ENCODE data around the gene PRDM16.

PRDM16 gene

DNA sequence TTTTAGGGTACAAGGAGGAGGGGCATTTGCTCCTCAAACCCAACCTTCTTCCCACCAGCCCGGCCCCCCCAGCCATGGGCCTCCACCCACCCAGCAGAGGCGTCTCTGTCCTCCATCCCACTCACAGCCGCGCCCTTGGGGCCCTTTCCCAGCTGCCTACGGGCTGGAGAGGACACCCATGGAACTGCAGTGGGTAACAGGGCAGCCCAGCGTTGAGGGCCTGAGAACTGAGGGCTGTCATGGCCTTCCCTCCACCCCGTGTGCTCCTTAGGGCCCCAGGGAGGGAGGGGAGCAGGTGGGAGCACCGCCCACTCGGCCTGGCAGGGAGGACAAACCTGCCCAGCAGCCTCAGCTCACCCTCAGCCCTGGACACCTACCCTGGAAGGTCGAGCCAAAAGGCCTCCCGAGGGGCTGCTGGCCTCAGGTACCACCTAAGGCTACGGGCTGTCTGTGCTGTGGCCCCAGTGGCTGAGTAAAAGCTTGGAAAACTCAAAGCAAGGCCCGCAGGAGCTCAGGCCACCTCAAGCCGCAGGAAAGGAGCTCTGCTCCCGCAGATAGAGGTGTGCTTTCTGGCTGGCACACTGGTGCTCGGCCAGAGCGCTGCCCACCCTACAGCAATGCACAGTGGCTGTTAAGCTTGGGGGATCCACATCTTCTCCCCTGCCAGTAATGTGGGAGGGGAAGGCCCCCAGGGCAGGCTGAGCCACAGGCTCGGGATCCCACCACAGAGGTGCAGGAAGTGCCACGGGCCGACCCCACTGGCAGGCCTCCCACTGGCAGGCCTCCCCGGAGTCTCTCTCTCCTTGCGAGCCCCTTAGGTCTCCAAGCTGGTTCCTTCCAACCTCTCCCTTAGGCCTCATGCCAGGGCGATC is 383.2 kb downstream of the PRDM16 start:
- Histone ChIP-seq H3K9me3 (ENCODE audit: control insufficient read depth in 2 of 2, low read length in 2 of 2) (no peaks in the 10 kb centered on the region), H3K4me3 (ENCODE audit: low read length in 2 of 2) (no peak overlapping the region), H3K4me1 (ENCODE audit: control insufficient read depth in 2 of 2, insufficient read depth in 2 of 2, low read length in 2 of 2) (peaks cover 28 to 31% of the 10 kb centered on the region in 2 donors), H3K9ac (ENCODE audit: low read depth in 1 of 2, low read length in 2 of 2) (no peak overlapping the region), H3K27ac (ENCODE audit: low read depth in 2 of 2, low read length in 2 of 2) (no peak overlapping the region), H3K27me3 (ENCODE audit: control insufficient read depth in 2 of 2, insufficient read depth in 2 of 2, low read length in 2 of 2) (peaks cover 0 to 2% of the 10 kb centered on the region in 2 donors), H3K36me3 (ENCODE audit: control insufficient read depth in 2 of 2, insufficient read depth in 2 of 2, low read length in 2 of 2) (no peaks in the 10 kb centered on the region)

DNA sequence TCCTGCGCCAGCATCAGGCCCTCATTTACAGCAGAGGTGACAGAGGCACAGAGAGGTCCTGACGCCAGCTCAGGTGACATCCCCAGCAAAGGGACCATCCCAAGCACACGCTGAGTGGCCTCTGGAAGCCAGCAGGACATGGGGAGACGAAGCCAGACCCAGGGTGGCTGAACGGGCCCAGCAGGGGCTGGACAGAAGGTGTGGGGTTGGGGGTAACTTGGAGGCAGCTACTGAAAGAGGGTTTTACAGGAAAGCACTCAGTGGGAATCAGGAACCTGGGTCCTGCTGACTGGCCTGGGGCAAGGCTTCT is 383.8 kb downstream of the PRDM16 start:
- peaks cover 33 to 37% of the 10 kb centered on the region in 2 donors for H3K4me1 ChIP-seq (ENCODE audit: control insufficient read depth in 2 of 2, insufficient read depth in 2 of 2, low read length in 2 of 2)
- H3K4me3 ChIP-seq (ENCODE audit: low read length in 2 of 2) = no peak overlapping the region
- H3K9me3 ChIP-seq (ENCODE audit: control insufficient read depth in 2 of 2, low read length in 2 of 2) = no peaks in the 10 kb centered on the region
- peak overlapping the region; percentile 44 to 47 for H3K9ac ChIP-seq (ENCODE audit: low read depth in 1 of 2, low read length in 2 of 2)
- peaks cover 0 to 2% of the 10 kb centered on the region in 2 donors for H3K27me3 ChIP-seq (ENCODE audit: control insufficient read depth in 2 of 2, insufficient read depth in 2 of 2, low read length in 2 of 2)
- H3K27ac ChIP-seq (ENCODE audit: low read depth in 2 of 2, low read length in 2 of 2) = no peak overlapping the region
- H3K36me3 ChIP-seq (ENCODE audit: control insufficient read depth in 2 of 2, insufficient read depth in 2 of 2, low read length in 2 of 2) = no peaks in the 10 kb centered on the region

DNA sequence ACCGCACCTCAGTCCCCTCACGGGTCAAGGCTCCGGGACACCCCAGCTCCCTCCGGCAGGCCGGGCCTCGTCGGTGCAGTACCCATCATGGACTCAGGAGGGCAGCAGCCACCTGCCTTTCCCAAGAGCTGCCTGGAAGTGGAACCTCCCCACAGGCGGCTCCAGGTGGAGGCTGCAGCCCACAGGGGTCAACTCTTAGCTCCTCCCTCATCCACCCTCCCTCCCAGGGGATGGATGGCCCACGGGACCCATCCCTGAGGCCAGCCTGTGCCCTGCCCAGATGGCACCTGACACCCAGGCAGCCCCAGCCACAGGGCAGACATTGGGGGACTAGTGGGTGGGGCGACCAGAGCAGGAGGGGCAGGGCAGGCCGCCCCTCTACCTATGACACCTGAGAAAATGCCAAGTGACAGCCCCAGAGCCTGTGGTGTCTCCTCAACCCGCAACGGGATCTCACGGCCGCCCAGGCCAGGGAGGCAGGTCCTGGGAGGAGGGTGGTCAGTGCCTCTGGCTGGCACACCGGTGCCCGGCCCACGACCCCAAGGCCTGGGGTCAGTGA is 384.3 kb downstream of the PRDM16 start:
- no peak overlapping the region for H3K4me3 ChIP-seq (ENCODE audit: low read length in 2 of 2)
- no peaks in the 10 kb centered on the region for H3K36me3 ChIP-seq (ENCODE audit: control insufficient read depth in 2 of 2, insufficient read depth in 2 of 2, low read length in 2 of 2)
- H3K4me1 ChIP-seq (ENCODE audit: control insufficient read depth in 2 of 2, insufficient read depth in 2 of 2, low read length in 2 of 2) = peaks cover 38 to 42% of the 10 kb centered on the region in 2 donors
- H3K27me3 ChIP-seq (ENCODE audit: control insufficient read depth in 2 of 2, insufficient read depth in 2 of 2, low read length in 2 of 2) = peaks cover 0 to 2% of the 10 kb centered on the region in 2 donors
- H3K27ac ChIP-seq (ENCODE audit: low read depth in 2 of 2, low read length in 2 of 2) = peak overlapping the region; percentile 78 to 94
- H3K9me3 ChIP-seq (ENCODE audit: control insufficient read depth in 2 of 2, low read length in 2 of 2) = no peaks in the 10 kb centered on the region
- H3K9ac ChIP-seq (ENCODE audit: low read depth in 1 of 2, low read length in 2 of 2) = peak overlapping the region; percentile 56 to 57

DNA sequence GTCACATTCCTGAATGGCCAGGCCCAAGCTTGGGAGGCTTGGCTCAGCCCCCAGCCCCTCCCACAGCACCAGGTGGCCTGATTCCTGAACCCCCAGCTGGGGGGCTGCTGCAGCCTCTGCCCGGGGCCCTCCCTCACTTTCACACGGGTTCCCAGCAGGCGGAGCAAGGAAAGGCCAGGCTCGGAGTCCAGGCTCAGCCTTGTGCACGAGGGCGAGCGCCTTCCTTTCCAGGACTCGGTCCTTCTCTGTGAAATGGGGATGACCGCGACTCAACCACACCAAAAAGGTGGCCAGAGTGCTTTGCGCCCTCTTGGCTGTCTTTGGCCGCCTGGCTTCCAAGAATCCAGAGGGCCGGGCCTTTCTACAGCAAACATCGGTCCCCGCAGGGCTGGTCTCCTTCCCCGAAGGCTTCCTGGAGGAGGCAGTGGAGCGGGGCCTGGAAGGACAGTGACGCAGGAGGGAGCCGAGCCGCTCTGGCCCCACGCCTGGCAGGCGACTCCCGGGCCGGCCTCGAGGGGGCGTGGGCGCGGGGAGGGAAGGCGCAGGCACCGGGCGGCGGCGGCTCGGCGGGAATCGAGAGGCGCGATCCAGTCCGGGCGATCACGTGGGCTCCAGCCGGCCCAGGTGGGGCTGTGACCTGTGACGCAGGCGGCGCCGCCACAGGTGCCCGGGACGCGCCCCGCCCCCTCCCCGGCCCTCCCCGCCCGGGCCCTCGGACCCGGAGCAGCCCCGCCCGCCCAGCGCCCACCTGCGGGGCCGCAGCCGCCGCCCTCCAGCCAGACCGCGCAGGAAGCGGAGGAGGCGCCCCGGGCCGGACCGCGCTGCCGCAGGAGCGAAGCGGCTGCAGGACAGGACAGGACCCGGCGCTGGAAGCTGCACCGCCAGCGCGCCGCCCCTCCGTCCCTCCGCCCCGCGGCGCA is 385.1 kb downstream of the PRDM16 start, which contains the start of gene ARHGEF16:
ARHGEF16 (plus strand) TSS at position 775 of the 920 bp plus-strand sequence. CDS start 8,420 bp downstream, outside the sequence.
- H3K4me1 ChIP-seq (ENCODE audit: control insufficient read depth in 2 of 2, insufficient read depth in 2 of 2, low read length in 2 of 2) = peaks cover 47 to 50% of the 10 kb centered on the region in 2 donors
- H3K36me3 ChIP-seq (ENCODE audit: control insufficient read depth in 2 of 2, insufficient read depth in 2 of 2, low read length in 2 of 2) = no peaks in the 10 kb centered on the region
- no peaks in the 10 kb centered on the region for H3K9me3 ChIP-seq (ENCODE audit: control insufficient read depth in 2 of 2, low read length in 2 of 2)
- peak within 1 kb of the TSS; percentile 72 to 73 for H3K4me3 ChIP-seq (ENCODE audit: low read length in 2 of 2)
- peak within 1 kb of the TSS; percentile 56 to 81 for H3K9ac ChIP-seq (ENCODE audit: low read depth in 1 of 2, low read length in 2 of 2)
- peaks cover 0 to 2% of the 10 kb centered on the region in 2 donors for H3K27me3 ChIP-seq (ENCODE audit: control insufficient read depth in 2 of 2, insufficient read depth in 2 of 2, low read length in 2 of 2)
- peak within 1 kb of the TSS; percentile 92 to 94 for H3K27ac ChIP-seq (ENCODE audit: low read depth in 2 of 2, low read length in 2 of 2)

DNA sequence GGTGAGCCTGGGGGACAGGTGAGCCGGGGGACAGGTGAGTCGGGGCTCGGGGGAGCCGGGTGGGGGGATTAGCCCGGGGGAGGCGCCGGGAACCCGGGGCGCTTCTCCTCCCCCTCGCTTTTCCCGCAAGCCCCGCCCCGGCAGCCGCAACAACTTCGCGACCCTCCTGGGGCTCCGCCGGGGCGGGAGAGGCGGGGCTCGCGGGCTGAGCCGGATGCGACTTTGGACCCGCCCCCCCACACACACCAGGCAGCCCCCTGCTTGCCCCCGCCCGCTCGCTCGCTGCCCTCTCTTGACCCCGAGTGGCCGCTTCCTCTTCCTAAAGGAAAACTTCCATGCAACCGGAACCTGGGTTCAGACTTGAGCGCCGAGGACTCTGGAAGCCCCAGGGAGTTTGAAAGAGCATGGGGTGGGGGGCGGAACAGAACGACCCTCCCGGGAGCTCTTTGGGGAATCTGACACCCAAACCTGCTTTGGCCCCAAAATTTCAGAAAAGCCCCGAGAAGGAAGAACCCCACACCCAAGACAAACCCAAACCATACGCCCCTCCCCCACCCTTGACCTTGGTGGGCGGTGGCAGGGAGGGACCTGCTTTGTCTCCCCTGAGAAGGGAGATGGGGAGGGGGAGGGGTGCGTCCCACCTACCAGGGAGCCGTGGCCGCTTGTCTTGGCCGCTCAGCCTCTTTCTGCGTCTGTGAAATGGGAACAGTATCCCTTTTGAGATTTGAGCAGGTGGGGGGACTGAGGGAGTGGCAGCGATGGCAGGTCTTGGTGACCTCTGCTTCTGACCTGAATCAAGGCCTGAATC is 386.0 kb downstream of the PRDM16 start:
- H3K4me3 ChIP-seq (ENCODE audit: low read length in 2 of 2) = peak overlapping the region; percentile 72 to 73
- H3K9me3 ChIP-seq (ENCODE audit: control insufficient read depth in 2 of 2, low read length in 2 of 2) = no peaks in the 10 kb centered on the region
- no peaks in the 10 kb centered on the region for H3K36me3 ChIP-seq (ENCODE audit: control insufficient read depth in 2 of 2, insufficient read depth in 2 of 2, low read length in 2 of 2)
- H3K27me3 ChIP-seq (ENCODE audit: control insufficient read depth in 2 of 2, insufficient read depth in 2 of 2, low read length in 2 of 2) = peaks cover 0 to 2% of the 10 kb centered on the region in 2 donors
- H3K4me1 ChIP-seq (ENCODE audit: control insufficient read depth in 2 of 2, insufficient read depth in 2 of 2, low read length in 2 of 2) = peaks cover 54 to 58% of the 10 kb centered on the region in 2 donors
- H3K9ac ChIP-seq (ENCODE audit: low read depth in 1 of 2, low read length in 2 of 2) = peak overlapping the region; percentile 56 to 81
- H3K27ac ChIP-seq (ENCODE audit: low read depth in 2 of 2, low read length in 2 of 2) = peak overlapping the region; percentile 92 to 94

DNA sequence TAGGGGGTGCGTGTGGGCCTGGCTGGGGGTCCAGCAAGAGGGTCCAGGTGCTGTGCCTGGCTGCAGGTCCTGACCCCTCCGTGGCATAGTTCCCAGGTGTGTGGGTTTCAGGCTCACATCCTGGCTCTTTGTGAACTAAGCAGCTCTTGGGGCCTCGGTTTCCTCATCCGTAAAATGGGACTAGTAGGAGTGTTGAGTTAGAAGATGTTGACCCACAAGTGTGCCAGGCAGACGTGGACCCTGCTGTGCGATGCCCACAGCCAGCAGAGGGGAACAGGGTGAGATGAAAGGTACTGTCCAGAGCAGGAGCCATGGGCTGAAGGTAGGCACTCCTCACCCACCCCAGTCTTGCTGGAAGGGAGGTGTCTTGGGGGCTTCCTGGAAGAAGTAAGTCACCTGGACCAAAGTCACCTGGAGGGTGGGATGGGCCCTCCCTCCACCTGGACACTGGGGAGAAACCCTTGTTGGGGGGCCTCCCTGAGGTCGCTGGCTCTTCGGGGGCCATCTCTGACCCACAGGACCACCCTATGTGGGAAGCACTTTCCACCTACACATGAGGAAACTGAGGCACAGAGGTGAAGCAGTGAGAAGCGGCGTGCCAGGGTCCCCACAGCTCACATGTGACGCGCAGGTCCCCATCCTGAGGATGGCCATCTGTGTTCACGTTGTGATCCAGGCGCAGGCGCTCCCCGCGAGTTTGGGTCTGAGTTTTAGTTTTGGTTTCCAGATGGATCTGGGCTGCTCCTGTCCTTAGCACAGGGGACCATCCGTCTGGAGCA is 386.9 kb downstream of the PRDM16 start:
- H3K27ac ChIP-seq (ENCODE audit: low read depth in 2 of 2, low read length in 2 of 2) = peak overlapping the region; percentile 92 to 94
- no peaks in the 10 kb centered on the region for H3K36me3 ChIP-seq (ENCODE audit: control insufficient read depth in 2 of 2, insufficient read depth in 2 of 2, low read length in 2 of 2)
- H3K9me3 ChIP-seq (ENCODE audit: control insufficient read depth in 2 of 2, low read length in 2 of 2) = no peaks in the 10 kb centered on the region
- H3K4me1 ChIP-seq (ENCODE audit: control insufficient read depth in 2 of 2, insufficient read depth in 2 of 2, low read length in 2 of 2) = peaks cover 62 to 66% of the 10 kb centered on the region in 2 donors
- peak overlapping the region; percentile 56 to 81 for H3K9ac ChIP-seq (ENCODE audit: low read depth in 1 of 2, low read length in 2 of 2)
- H3K4me3 ChIP-seq (ENCODE audit: low read length in 2 of 2) = peak overlapping the region; percentile 72 to 73
- H3K27me3 ChIP-seq (ENCODE audit: control insufficient read depth in 2 of 2, insufficient read depth in 2 of 2, low read length in 2 of 2) = peaks cover 0 to 2% of the 10 kb centered on the region in 2 donors

DNA sequence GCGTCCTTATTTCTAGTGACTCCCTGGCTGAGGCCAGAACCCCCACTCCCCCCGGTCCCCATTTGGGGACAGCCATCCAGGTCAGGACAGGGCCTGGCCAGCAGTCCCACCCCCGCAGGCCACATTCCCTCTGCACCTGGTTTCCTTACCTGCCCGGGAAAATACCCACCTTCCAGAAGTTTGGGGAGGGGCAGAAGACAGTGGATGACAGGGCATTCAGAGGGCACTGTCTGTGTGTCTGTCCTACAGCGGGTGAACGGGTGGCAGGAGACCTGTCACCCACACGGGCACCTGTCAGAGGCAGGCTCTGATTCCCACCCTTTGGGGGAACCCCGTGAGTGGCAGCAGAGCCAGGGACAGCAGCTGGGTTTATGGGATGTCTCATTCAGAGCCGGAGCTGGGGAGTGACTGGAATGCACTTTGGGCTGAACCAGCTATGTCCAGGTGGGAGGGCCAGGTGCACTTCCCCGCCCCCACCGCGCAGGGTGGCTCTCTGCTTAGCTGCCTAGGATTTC is 387.5 kb downstream of the PRDM16 start:
- Histone ChIP-seq H3K27me3 (ENCODE audit: control insufficient read depth in 2 of 2, insufficient read depth in 2 of 2, low read length in 2 of 2) (peaks cover 0 to 2% of the 10 kb centered on the region in 2 donors), H3K9ac (ENCODE audit: low read depth in 1 of 2, low read length in 2 of 2) (peak overlapping the region; percentile 52 to 81), H3K36me3 (ENCODE audit: control insufficient read depth in 2 of 2, insufficient read depth in 2 of 2, low read length in 2 of 2) (no peaks in the 10 kb centered on the region), H3K4me3 (ENCODE audit: low read length in 2 of 2) (peak overlapping the region; percentile 50 to 72), H3K9me3 (ENCODE audit: control insufficient read depth in 2 of 2, low read length in 2 of 2) (no peaks in the 10 kb centered on the region), H3K4me1 (ENCODE audit: control insufficient read depth in 2 of 2, insufficient read depth in 2 of 2, low read length in 2 of 2) (peaks cover 66 to 73% of the 10 kb centered on the region in 2 donors), H3K27ac (ENCODE audit: low read depth in 2 of 2, low read length in 2 of 2) (peak overlapping the region; percentile 92 to 94)

DNA sequence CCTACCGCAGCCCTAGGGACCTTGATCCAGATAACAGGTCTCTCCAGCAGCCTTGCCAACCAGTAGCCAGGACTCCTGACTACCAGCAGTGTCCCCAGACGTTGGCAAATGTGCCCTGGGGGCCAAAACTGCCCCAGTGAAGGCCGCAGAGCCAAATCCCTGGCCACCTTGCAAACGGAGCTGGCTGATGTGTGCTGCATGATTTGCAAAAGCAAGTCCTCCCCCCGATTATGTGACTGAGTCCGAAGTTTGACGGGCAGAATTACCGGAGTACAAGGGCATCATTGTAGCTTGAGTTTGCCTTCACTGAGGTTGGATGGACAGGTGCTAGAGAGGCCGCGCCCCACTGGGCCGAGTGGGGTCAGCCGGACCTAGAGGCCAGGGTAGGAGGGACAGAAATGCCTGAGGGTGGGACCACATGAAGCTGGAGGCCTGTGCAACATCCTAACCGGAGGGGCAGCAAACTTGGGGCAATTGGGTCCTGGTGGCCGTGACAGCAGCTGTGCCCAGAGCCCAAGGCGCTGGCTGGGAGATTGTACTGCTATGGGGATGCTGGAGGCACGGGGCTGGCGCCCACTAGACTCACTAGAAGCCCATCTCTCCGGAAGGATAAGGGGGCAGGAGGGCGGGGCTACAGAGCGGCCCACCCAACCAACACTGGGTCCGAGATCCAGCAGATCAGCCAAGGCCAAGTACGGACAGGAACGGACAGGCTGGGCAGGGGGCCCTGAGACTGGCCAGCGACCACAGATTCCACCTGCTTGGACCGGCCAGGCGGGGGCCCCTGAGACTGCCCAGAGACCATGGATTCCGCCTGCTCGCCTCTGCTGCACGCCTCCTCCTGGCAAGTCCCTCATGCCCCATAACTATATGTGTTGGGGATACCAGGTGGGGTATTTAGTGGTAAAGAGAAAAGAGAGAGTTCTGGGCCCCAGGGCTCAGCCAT is 388.2 kb downstream of the PRDM16 start:
- H3K4me3 ChIP-seq (ENCODE audit: low read length in 2 of 2) = peak overlapping the region; percentile 44 to 72
- no peaks in the 10 kb centered on the region for H3K36me3 ChIP-seq (ENCODE audit: control insufficient read depth in 2 of 2, insufficient read depth in 2 of 2, low read length in 2 of 2)
- H3K4me1 ChIP-seq (ENCODE audit: control insufficient read depth in 2 of 2, insufficient read depth in 2 of 2, low read length in 2 of 2) = peaks cover 67 to 76% of the 10 kb centered on the region in 2 donors
- H3K9ac ChIP-seq (ENCODE audit: low read depth in 1 of 2, low read length in 2 of 2) = peak overlapping the region; percentile 52 to 81
- peaks cover 0 to 2% of the 10 kb centered on the region in 2 donors for H3K27me3 ChIP-seq (ENCODE audit: control insufficient read depth in 2 of 2, insufficient read depth in 2 of 2, low read length in 2 of 2)
- no peaks in the 10 kb centered on the region for H3K9me3 ChIP-seq (ENCODE audit: control insufficient read depth in 2 of 2, low read length in 2 of 2)
- H3K27ac ChIP-seq (ENCODE audit: low read depth in 2 of 2, low read length in 2 of 2) = peak overlapping the region; percentile 92 to 94

All from mucosa of rectum (tissue), 2 donors.